GM20000 (cell line): ENCODE results near the gene ABI3BP.

Experiments
- DNase-seq: peaks from one replicate; pipeline ENCODE4 v3.0.0; 2012; ENCODE audit warnings: low spot score
- TF ChIP-seq, protein P1 (sequence below): IDR thresholded peaks from 2 replicates; pipeline ENCODE4 v1.5.1; 2012; ENCODE audit warnings: mild to moderate bottlenecking, control low read depth; ENCODE audit errors: extremely low read depth, missing control alignments

ABI3BP gene

DNA sequence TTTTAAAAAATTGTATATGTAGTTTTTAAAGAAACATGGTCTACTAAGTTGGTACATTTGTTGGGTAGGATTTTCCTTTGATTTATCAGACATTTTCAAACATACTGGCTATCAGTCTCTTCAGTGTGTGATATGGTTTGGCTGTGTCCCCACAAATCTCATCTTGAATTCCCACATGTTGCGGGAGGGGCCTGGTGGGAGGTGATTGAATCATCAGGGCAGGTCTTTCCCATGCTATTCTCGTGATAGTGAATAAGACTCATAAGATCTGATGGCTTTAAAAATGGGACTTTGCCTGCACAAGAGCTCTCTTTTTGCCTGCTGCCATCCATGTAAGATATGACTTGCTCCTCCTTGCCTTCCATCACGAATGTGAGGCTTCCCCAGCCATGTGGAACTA lies 121.9 kb downstream of the ABI3BP start:
- no peak for DNase-seq
- TF ChIP-seq, protein P1, sequence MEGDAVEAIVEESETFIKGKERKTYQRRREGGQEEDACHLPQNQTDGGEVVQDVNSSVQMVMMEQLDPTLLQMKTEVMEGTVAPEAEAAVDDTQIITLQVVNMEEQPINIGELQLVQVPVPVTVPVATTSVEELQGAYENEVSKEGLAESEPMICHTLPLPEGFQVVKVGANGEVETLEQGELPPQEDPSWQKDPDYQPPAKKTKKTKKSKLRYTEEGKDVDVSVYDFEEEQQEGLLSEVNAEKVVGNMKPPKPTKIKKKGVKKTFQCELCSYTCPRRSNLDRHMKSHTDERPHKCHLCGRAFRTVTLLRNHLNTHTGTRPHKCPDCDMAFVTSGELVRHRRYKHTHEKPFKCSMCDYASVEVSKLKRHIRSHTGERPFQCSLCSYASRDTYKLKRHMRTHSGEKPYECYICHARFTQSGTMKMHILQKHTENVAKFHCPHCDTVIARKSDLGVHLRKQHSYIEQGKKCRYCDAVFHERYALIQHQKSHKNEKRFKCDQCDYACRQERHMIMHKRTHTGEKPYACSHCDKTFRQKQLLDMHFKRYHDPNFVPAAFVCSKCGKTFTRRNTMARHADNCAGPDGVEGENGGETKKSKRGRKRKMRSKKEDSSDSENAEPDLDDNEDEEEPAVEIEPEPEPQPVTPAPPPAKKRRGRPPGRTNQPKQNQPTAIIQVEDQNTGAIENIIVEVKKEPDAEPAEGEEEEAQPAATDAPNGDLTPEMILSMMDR = no peak

DNA sequence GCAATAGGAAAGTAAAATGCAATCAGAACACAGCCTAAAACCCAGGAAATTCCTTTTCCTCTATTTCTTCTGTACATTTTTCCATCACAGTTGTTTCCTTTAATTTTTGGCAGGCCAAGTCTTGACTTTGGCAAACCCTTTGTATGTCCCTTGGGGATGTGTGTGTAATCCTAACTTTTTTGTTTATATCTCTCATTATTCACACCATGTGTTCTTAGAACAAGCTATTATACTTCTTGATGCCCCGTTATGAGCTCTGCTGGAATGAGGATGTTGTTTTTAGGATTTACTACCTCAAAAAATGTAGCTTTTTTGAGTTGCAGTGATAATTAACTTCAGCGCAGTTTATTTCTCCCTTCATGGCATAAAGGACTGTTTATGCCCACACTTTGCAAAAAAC lies 123.4 kb downstream of the ABI3BP start:
- TF ChIP-seq, protein P1 = no peak

DNA sequence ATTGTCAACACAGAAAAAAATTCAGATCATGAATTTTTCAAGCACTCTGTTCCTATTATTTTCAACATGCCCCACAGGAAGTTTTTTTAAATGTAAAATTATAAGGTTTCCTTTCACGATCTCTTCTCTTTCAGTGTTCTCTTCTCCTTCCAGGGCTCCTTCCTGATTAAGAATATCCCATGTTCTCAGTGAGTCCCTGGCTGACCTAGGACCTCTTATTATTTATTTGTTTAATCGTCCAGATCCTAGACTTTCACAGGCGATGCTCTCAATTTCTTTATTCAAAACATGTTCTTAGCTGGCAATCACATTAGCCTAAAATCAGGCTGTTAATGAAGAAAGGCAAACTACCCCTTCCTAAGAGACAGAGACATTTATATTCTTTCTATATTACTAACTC lies 124.3 kb downstream of the ABI3BP start:
- TF ChIP-seq, protein P1 = no peak
- no peak for DNase-seq

More for the DNA sequence above, 123.4 kb downstream of the ABI3BP start:
- no peak for DNase-seq

DNA sequence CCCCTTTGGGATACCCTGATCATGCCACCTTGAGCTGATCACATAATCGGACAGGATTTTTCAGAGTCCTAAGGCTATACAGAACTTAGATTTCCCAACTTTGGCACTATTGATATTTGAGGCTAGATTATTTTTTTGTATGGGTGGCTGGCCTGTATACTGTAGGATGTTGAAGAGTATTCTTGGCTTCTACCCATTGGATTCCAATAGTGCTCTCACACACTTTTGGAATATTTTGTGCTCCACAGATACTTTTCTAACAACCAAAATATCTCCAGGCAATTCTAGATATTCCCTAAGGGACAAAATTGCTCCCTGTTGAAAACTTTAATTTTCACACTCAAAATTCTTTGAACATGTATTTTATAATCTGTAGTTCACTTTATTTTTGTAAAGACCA lies 125.1 kb downstream of the ABI3BP start:
- DNase-seq = no peak
- TF ChIP-seq, protein P1 = no peak

DNA sequence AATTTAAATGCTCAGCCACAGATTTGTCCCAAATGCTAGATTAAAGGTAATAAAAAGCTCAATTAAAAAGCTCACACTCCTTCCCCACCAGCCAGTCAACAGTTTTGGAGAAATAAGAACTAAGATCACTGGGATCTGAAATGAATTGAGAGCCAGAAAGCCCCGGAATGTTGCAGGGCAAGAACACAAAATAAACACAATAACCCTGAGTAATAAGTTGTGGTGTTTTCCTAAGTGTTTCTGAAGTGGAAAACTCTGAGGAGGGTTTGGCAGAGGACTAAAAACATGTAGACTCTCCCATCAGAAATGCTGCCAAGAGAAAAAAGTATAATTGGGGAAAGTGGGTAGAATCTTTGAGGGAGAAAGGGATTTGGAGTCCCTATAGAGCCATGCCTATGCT lies 127.8 kb downstream of the ABI3BP start:
- TF ChIP-seq, protein P1 = no peak

DNA sequence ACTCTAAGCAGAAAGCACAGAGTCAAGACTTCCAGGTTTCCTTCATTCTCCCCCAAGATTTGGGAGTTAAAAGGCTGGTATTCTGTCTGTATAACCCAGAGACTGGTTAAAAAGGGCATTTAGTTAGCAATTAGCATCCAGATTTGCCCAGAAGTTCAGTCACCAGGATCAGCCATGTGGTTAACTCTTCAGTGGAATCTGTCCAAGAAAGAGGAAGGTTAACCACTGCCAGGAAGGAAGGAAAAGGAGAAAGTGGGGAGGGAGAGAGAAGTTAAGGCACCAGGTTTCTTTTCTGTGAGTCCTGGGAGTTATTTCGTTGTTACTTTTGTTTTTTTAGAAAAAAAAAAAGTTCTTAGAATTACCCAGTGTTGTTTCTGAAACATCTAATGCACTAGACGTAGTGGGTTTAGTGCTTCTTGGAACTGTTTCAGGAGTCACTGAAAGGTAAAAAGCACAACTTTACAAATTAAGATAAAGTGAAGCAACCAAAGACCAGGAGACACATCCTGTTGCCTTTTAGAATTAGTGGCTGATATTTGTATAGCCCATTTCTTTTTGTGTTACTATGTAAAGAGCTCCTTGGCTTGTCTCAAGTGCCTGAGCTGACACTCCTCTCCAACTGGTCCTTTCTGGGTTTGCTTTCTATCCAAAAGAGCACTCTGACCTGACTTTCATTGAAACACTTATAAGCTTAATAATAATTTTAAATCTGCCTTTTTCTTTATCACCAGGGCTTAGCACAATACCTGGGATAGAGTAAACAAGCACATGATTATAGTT lies 128.6 kb downstream of the ABI3BP start:
- TF ChIP-seq, protein P1 = no peak
- DNase-seq = no peak

More for the DNA sequence above, 127.8 kb downstream of the ABI3BP start:
- DNase-seq = no peak

DNA sequence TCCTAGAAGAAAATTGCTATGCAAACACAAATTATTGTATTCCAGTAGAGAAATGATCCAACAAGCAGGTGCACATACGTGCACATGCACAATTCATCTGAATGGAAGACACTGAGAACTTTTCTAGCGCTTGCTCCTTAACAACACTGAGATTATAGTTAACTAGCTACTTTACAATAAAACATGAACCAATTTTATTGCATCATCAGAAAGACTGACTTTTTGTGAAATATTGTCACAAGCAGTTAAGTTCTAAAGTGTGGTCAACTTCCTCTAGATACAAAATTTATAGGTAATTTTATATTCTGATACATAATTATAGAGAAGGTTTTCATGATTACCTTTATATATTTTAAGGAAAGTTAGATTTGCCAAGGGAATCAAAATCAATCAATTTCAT lies 135.4 kb downstream of the ABI3BP start:
- TF ChIP-seq, protein P1 = no peak
- DNase-seq = no peak
